ENCODE results near the gene SF3B5. TPM values are rescaled to one million over a fixed set of nuclear protein-coding genes. Genes with fewer than 3 reads are reported as not detected.

Gene SF3B5
- total and polyA plus RNA-seq, 9 of the 15 experiments (the other 6 are each of a cell fraction or from before 2014, with no cell fraction given), result 238 to 1,211 (median 407) TPM

GRCh38 chr6:144064402-144065212, 30.8 kb downstream of the SF3B5 start (continued):
- no peak for TF ChIP-seq ZBTB2 (IDR thresholded peaks at IDR 0.05)
- TF ChIP-seq ZNF253 (CRISPR knock-in tag; conservative IDR thresholded peaks at IDR 0.05), result no peak
- no peak for TF ChIP-seq THRA (IDR thresholded peaks at IDR 0.05)
- TF ChIP-seq NR2F6 (CRISPR knock-in tag; IDR thresholded peaks at IDR 0.05), result no peak
- no peak for TF ChIP-seq HNRNPL (IDR thresholded peaks at IDR 0.05; ENCODE audit: low read depth, low read length)
- TF ChIP-seq PTRF (tag; IDR thresholded peaks at IDR 0.05), result no peak
- no peak for TF ChIP-seq NFATC3 (IDR thresholded peaks at IDR 0.05)
- no peak for TF ChIP-seq MTA2 (IDR thresholded peaks at IDR 0.05; ENCODE audit: low read depth)
- peak; percentile 49 for TF ChIP-seq U2AF1 (optimal IDR thresholded peaks at IDR 0.05; ENCODE audit: low read depth, low read length)
- TF ChIP-seq DMBX1 (CRISPR knock-in tag; IDR thresholded peaks at IDR 0.05; ENCODE audit: borderline replicate concordance), result no peak
- TF ChIP-seq ZNF589 (CRISPR knock-in tag; IDR thresholded peaks at IDR 0.05; ENCODE audit: low read depth), result no peak
- no peak for TF ChIP-seq NONO (IDR thresholded peaks at IDR 0.05; ENCODE audit: low read depth in 2 of 2, low read length in 1 of 2)
- TF ChIP-seq C11orf30 (IDR thresholded peaks at IDR 0.05; ENCODE audit: low read depth), result no peak
- TF ChIP-seq PTTG1 (tag; IDR thresholded peaks at IDR 0.05; ENCODE audit: low read depth), result no peak
- TF ChIP-seq ZNF79 (CRISPR knock-in tag; IDR thresholded peaks at IDR 0.05; ENCODE audit: low read depth), result no peak
- TF ChIP-seq ZBTB43 (CRISPR knock-in tag; IDR thresholded peaks at IDR 0.05), result peak; percentile 60; the same call in 1 of the 2 replicates
- TF ChIP-seq HDAC2 (IDR thresholded peaks at IDR 0.05), result no peak
- TF ChIP-seq ZNF764 (CRISPR knock-in tag; IDR thresholded peaks at IDR 0.05; ENCODE audit: low read depth), result no peak
- TF ChIP-seq TFAP4 (CRISPR knock-in tag; IDR thresholded peaks at IDR 0.05; ENCODE audit: borderline replicate concordance), result no peak
- no peak for TF ChIP-seq ETV6 (IDR thresholded peaks at IDR 0.05; ENCODE audit: borderline replicate concordance in 1 of 2, low read depth in 2 of 2, low read length in 1 of 2)
- no peak for TF ChIP-seq ETV6 (CRISPR knock-in tag; IDR thresholded peaks at IDR 0.05; ENCODE audit: borderline replicate concordance)
- no peak for TF ChIP-seq RFX7 (CRISPR knock-in tag; IDR thresholded peaks at IDR 0.05)
- no peak for TF ChIP-seq RBM39 (optimal IDR thresholded peaks at IDR 0.05; ENCODE audit: low read depth, low read length)
- TF ChIP-seq PPARD (CRISPR knock-in tag; IDR thresholded peaks at IDR 0.05), result no peak
